HuH-7 (cell line): ENCODE measurements around the gene PCDHB9.

ENCODE experiments used
- DNase-seq: peaks from one replicate; pipeline ENCODE4 v3.0.0; 2011; ENCODE audit warnings: low spot score

Gene PCDHB9

GRCh38 chr5:141236516-141237313 lies 49.8 kb downstream of the PCDHB9 start:
- no peak for DNase-seq
